Activated naive CD4-positive, alpha-beta T cell treated with anti-CD3 and anti-CD28 coated beads for 36 hours (primary cell): ENCODE data around the gene PPARD. TPM values are rescaled to one million over a fixed set of nuclear protein-coding genes. Genes with fewer than 3 reads are reported as not detected.

Source experiments
- CTCF ChIA-PET: fragments of 350-600 bp; sonication (Branson Sonifier 250); formaldehyde crosslinking; loops from one replicate; lab custom pipeline; 2021; ENCODE audit warnings: antibody characterized with exemption; lab: Charles Lee
- DNase-seq: peaks from one replicate; pipeline ENCODE4 v3.0.0-alpha.2; 2020
- H3K27ac Mint-ChIP-seq: one replicate; pipeline ENCODE4 v1.8.0; 2021; ENCODE audit warnings: mild to moderate bottlenecking, mixed read lengths
- H3K27me3 Mint-ChIP-seq: one replicate; pipeline ENCODE4 v1.8.0; 2021; ENCODE audit warnings: low read depth, mixed read lengths
- H3K36me3 Mint-ChIP-seq: one replicate; pipeline ENCODE4 v1.8.0; 2021; ENCODE audit warnings: low read depth, mixed read lengths
- H3K4me1 Mint-ChIP-seq: one replicate; pipeline ENCODE4 v1.8.0; 2021; ENCODE audit warnings: low read depth, mixed read lengths
- H3K4me3 Mint-ChIP-seq: one replicate; pipeline ENCODE4 v1.8.0; 2021; ENCODE audit warnings: mild to moderate bottlenecking, moderate library complexity, mixed read lengths
- H3K9me3 Mint-ChIP-seq: one replicate; pipeline ENCODE4 v1.8.0; 2021; ENCODE audit warnings: mixed read lengths
- intact Hi-C: fragments of 100-400 bp; cut with micrococcal nuclease; formaldehyde crosslinking; loops from one replicate; pipeline ENCODE4 v1.15.1; 2023
- total RNA-seq, 2 experiments: library from RNA; stranded (reverse); gene quantifications; one replicate each; pipeline ENCODE4 v1.2.3, GENCODE V29; 2021

Gene PPARD
- total RNA-seq, 2 experiments from 2014 or later: 10.8 to 11.2 TPM

GRCh38 chr6:35406711-35407485 lies 64.5 kb downstream of the PPARD start:
- H3K9me3 Mint-ChIP-seq: no peaks in the 10 kb centered on the region
- peaks cover 4% of the 10 kb centered on the region for H3K36me3 Mint-ChIP-seq
- H3K4me1 Mint-ChIP-seq: peaks cover 24% of the 10 kb centered on the region
- CTCF ChIA-PET: no interaction called here
- no peak overlapping the region for H3K27ac Mint-ChIP-seq
- intact Hi-C loops: no loop called here
- DNase-seq: no peak
- no peaks in the 10 kb centered on the region for H3K27me3 Mint-ChIP-seq
- no peak overlapping the region for H3K4me3 Mint-ChIP-seq

- Mint-ChIP-seq H3K9me3 (no peaks in the 10 kb centered on the region), H3K4me1 (peaks cover 20% of the 10 kb centered on the region), H3K36me3 (peaks cover 9% of the 10 kb centered on the region), H3K4me3 (no peak overlapping the region), H3K27ac (no peak overlapping the region), H3K27me3 (no peaks in the 10 kb centered on the region)
- DNase-seq: no peak
- CTCF ChIA-PET: interaction anchor here (0.9 kb wide), 1 partner anchor 40 kb away, joined by 4 read pairs; no protein-coding TSS in a partner anchor
- intact Hi-C loops: no loop called here
These were observed 66.9 kb downstream of the PPARD start for GRCh38 chr6:35409245-35409644.

GRCh38 chr6:35410131-35410530 lies 67.8 kb downstream of the PPARD start:
- Mint-ChIP-seq H3K27ac (no peak overlapping the region), H3K9me3 (no peaks in the 10 kb centered on the region), H3K36me3 (peaks cover 9% of the 10 kb centered on the region), H3K4me1 (peaks cover 23% of the 10 kb centered on the region), H3K27me3 (no peaks in the 10 kb centered on the region), H3K4me3 (no peak overlapping the region)
- intact Hi-C loops: no loop called here
- CTCF ChIA-PET: no interaction called here
- no peak for DNase-seq

- H3K27ac Mint-ChIP-seq: peak overlapping the region; percentile 20
- CTCF ChIA-PET: no interaction called here
These were observed 68.7 kb downstream of the PPARD start for GRCh38 chr6:35411066-35411465.

GRCh38 chr6:35412102-35412501 lies 69.7 kb downstream of the PPARD start:
- H3K4me1 Mint-ChIP-seq: peaks cover 25% of the 10 kb centered on the region
- DNase-seq: no peak
- H3K4me3 Mint-ChIP-seq: no peak overlapping the region
- peaks cover 13% of the 10 kb centered on the region for H3K36me3 Mint-ChIP-seq
- H3K9me3 Mint-ChIP-seq: no peaks in the 10 kb centered on the region
- H3K27me3 Mint-ChIP-seq: no peaks in the 10 kb centered on the region
- H3K27ac Mint-ChIP-seq: no peak overlapping the region
- intact Hi-C loops: no loop called here
- CTCF ChIA-PET: no interaction called here

More at GRCh38 chr6:35411066-35411465, 68.7 kb downstream of the PPARD start:
- no peaks in the 10 kb centered on the region for H3K27me3 Mint-ChIP-seq
- H3K36me3 Mint-ChIP-seq: peaks cover 13% of the 10 kb centered on the region
- peak; percentile 17 for DNase-seq
- no peak overlapping the region for H3K4me3 Mint-ChIP-seq
- intact Hi-C loops: no loop called here
- H3K4me1 Mint-ChIP-seq: peaks cover 28% of the 10 kb centered on the region
- H3K9me3 Mint-ChIP-seq: no peaks in the 10 kb centered on the region

GRCh38 chr6:35413911-35414310 lies 71.6 kb downstream of the PPARD start:
- CTCF ChIA-PET: interaction anchor here (0.6 kb wide), 1 partner anchor 70 kb away, joined by 3 read pairs; no protein-coding TSS in a partner anchor
- H3K4me1 Mint-ChIP-seq: peaks cover 40% of the 10 kb centered on the region

GRCh38 chr6:35415065-35415891 lies 72.9 kb downstream of the PPARD start:
- peaks cover 44% of the 10 kb centered on the region for H3K4me1 Mint-ChIP-seq
- CTCF ChIA-PET: interaction anchor here (0.9 to 2.0 kb wide), 4 partner anchors 34 to 130 kb away, joined by 3 to 7 read pairs (median 3); partner anchors contain the start of gene PPARD
- no peaks in the 10 kb centered on the region for H3K9me3 Mint-ChIP-seq
- peaks cover 16% of the 10 kb centered on the region for H3K36me3 Mint-ChIP-seq
- peak; percentile 51 for DNase-seq
- intact Hi-C loops: loop anchor here (2.0 kb wide), 1 partner anchor 34 kb away; no protein-coding TSS in a partner anchor
- H3K27me3 Mint-ChIP-seq: no peaks in the 10 kb centered on the region
- H3K27ac Mint-ChIP-seq: peak overlapping the region; percentile 10
- H3K4me3 Mint-ChIP-seq: no peak overlapping the region

More at GRCh38 chr6:35413911-35414310, 71.6 kb downstream of the PPARD start:
- Mint-ChIP-seq H3K27ac (no peak overlapping the region), H3K4me3 (no peak overlapping the region), H3K9me3 (no peaks in the 10 kb centered on the region), H3K27me3 (no peaks in the 10 kb centered on the region), H3K36me3 (peaks cover 16% of the 10 kb centered on the region)
- intact Hi-C loops: loop anchor here (2.0 kb wide), 1 partner anchor 35 kb away; no protein-coding TSS in a partner anchor
- DNase-seq: no peak

- DNase-seq: peak; percentile 20
- Mint-ChIP-seq H3K9me3 (no peaks in the 10 kb centered on the region), H3K4me1 (peaks cover 33% of the 10 kb centered on the region), H3K27ac (peak overlapping the region; percentile 71), H3K4me3 (no peak overlapping the region), H3K27me3 (no peaks in the 10 kb centered on the region), H3K36me3 (peaks cover 10% of the 10 kb centered on the region)
- intact Hi-C loops: loop anchor here (2.0 kb wide), 1 partner anchor 75 kb away; the partner anchor contains the start of gene PPARD
- CTCF ChIA-PET: interaction anchor here (0.7 to 3.0 kb wide), 4 partner anchors 10 to 317 kb away, joined by 3 to 19 read pairs (median 7); partner anchors contain the start of genes DEF6 and FANCE
These were observed 75.8 kb downstream of the PPARD start for GRCh38 chr6:35417979-35418661.

- intact Hi-C loops: loop anchor here (2.0 kb wide), 1 partner anchor 77 kb away; the partner anchor contains the start of gene PPARD
- no peaks in the 10 kb centered on the region for H3K9me3 Mint-ChIP-seq
- no peaks in the 10 kb centered on the region for H3K27me3 Mint-ChIP-seq
- CTCF ChIA-PET: interaction anchor here (0.6 to 3.0 kb wide), 5 partner anchors 8 to 122 kb away, joined by 3 to 19 read pairs (median 7); partner anchors contain the start of genes DEF6 and FANCE
- H3K27ac Mint-ChIP-seq: peak overlapping the region; percentile 63
- peaks cover 8% of the 10 kb centered on the region for H3K36me3 Mint-ChIP-seq
- peaks cover 33% of the 10 kb centered on the region for H3K4me1 Mint-ChIP-seq
- DNase-seq: no peak
- no peak overlapping the region for H3K4me3 Mint-ChIP-seq
These were observed 77.1 kb downstream of the PPARD start for GRCh38 chr6:35419417-35419816.

GRCh38 chr6:35419961-35420360 lies 77.6 kb downstream of the PPARD start:
- intact Hi-C loops: loop anchor here (2.0 kb wide), 1 partner anchor 77 kb away; the partner anchor contains the start of gene PPARD
- Mint-ChIP-seq H3K27me3 (no peaks in the 10 kb centered on the region), H3K27ac (no peak overlapping the region), H3K4me1 (peaks cover 30% of the 10 kb centered on the region), H3K9me3 (no peaks in the 10 kb centered on the region), H3K36me3 (peaks cover 12% of the 10 kb centered on the region), H3K4me3 (no peak overlapping the region)
- DNase-seq: no peak
- CTCF ChIA-PET: interaction anchor here (2.4 to 3.0 kb wide), 2 partner anchors 30 to 123 kb away, joined by 11 to 19 read pairs; partner anchors contain the start of genes DEF6 and FANCE

GRCh38 chr6:35425284-35425683 lies 82.9 kb downstream of the PPARD start:
- peaks cover 16% of the 10 kb centered on the region for H3K9me3 Mint-ChIP-seq
- no peak overlapping the region for H3K27ac Mint-ChIP-seq
- no peak overlapping the region for H3K4me3 Mint-ChIP-seq
- no peaks in the 10 kb centered on the region for H3K4me1 Mint-ChIP-seq
- CTCF ChIA-PET: no interaction called here
- intact Hi-C loops: no loop called here
- no peak for DNase-seq
- no peaks in the 10 kb centered on the region for H3K27me3 Mint-ChIP-seq
- peaks cover 28% of the 10 kb centered on the region for H3K36me3 Mint-ChIP-seq
